Measurements from ENCODE around the gene FRMD3.

Gene FRMD3

GRCh38 chr9:83281306-83282255 lies 256.6 kb downstream of the FRMD3 start:
- no peak for DNase-seq (ENCODE audit: low read depth)

GRCh38 chr9:83280790-83281189 lies 257.4 kb downstream of the FRMD3 start:
- DNase-seq (ENCODE audit: low read depth): no peak

GRCh38 chr9:83280268-83280667 lies 257.9 kb downstream of the FRMD3 start:
- DNase-seq (ENCODE audit: low read depth): no peak

GRCh38 chr9:83274787-83275186 lies 263.4 kb downstream of the FRMD3 start:
- no peak for DNase-seq (ENCODE audit: low read depth)

GRCh38 chr9:83271665-83272071 lies 266.5 kb downstream of the FRMD3 start:
- DNase-seq (ENCODE audit: low read depth): no peak

GRCh38 chr9:83270116-83270515 lies 268.1 kb downstream of the FRMD3 start:
- DNase-seq (ENCODE audit: low read depth): no peak

GRCh38 chr9:83267741-83268140 lies 270.5 kb downstream of the FRMD3 start:
- DNase-seq (ENCODE audit: low read depth): no peak

- DNase-seq (ENCODE audit: low read depth): no peak
Observed at GRCh38 chr9:83266666-83267496, 271.3 kb downstream of the FRMD3 start.

GRCh38 chr9:83266331-83266665 lies 271.9 kb downstream of the FRMD3 start:
- no peak for DNase-seq (ENCODE audit: low read depth)

- DNase-seq (ENCODE audit: low read depth): no peak
Observed at GRCh38 chr9:83264315-83264714, 273.9 kb downstream of the FRMD3 start.

GRCh38 chr9:83259558-83259957 lies 278.6 kb downstream of the FRMD3 start:
- no peak for DNase-seq (ENCODE audit: low read depth)

GRCh38 chr9:83257937-83258891 lies 280.0 kb downstream of the FRMD3 start:
- no peak for DNase-seq (ENCODE audit: low read depth)

- DNase-seq (ENCODE audit: low read depth): no peak
Observed at GRCh38 chr9:83247732-83248131, 290.5 kb downstream of the FRMD3 start.

GRCh38 chr9:83245979-83246659 lies 292.1 kb downstream of the FRMD3 start:
- no peak for DNase-seq (ENCODE audit: low read depth)

GRCh38 chr9:83242066-83242465 lies 296.1 kb downstream of the FRMD3 start:
- no peak for DNase-seq (ENCODE audit: low read depth)

- DNase-seq (ENCODE audit: low read depth): no peak
Observed at GRCh38 chr9:83240671-83241070, 297.5 kb downstream of the FRMD3 start.

- no peak for DNase-seq (ENCODE audit: low read depth)
Observed at GRCh38 chr9:83239747-83240146, 298.5 kb downstream of the FRMD3 start.

GRCh38 chr9:83238871-83239640 lies 299.1 kb downstream of the FRMD3 start:
- no peak for DNase-seq (ENCODE audit: low read depth)

- DNase-seq (ENCODE audit: low read depth): no peak
Observed at GRCh38 chr9:83236029-83236696, 302.0 kb downstream of the FRMD3 start.

GRCh38 chr9:83235526-83235925 lies 302.7 kb downstream of the FRMD3 start:
- no peak for DNase-seq (ENCODE audit: low read depth)

Measured in T-helper 22 cell (primary cell).